ENCODE data around the gene FIP1L1. TPM values are rescaled to one million over a fixed set of nuclear protein-coding genes. Genes with fewer than 3 reads are reported as not detected.
"Not testable (repeated sequence)": the region's sequence is repeated elsewhere in the genome, so short reads cannot be mapped to it uniquely, and the experiment has no call there.

The FIP1L1 gene
- total RNA-seq, 1 experiment from 2014 or later, result 68.0 TPM

GRCh38 chr4:53340145-53340544 lies 37.3 kb upstream of the FIP1L1 start:
- not testable (repeated sequence) for H2BK5ac ChIP-seq (ENCODE audit: insufficient read length, low read length); H3K9ac ChIP-seq (ENCODE audit: extremely low read depth, insufficient read length, low read length); H2AFZ ChIP-seq (ENCODE audit: low read length); H4K8ac ChIP-seq (replicated peaks; ENCODE audit: insufficient read length, low read depth, low read length); H4K20me1 ChIP-seq (ENCODE audit: control insufficient read depth, insufficient read depth, insufficient read length); H2AK5ac ChIP-seq (ENCODE audit: insufficient read length, low read length); H3K4me2 ChIP-seq (ENCODE audit: insufficient read depth, insufficient read length, low read length); H3K23ac ChIP-seq (ENCODE audit: insufficient read length, low read depth, low read length); H3K4me3 Mint-ChIP-seq; H3K36me3 Mint-ChIP-seq (ENCODE audit: insufficient read depth in 1 of 3, low read depth in 3 of 3); H2BK120ac ChIP-seq (ENCODE audit: low read depth, low read length, poor library complexity, severe bottlenecking); H3K18ac ChIP-seq (ENCODE audit: insufficient read length, low read depth, low read length); H3K79me1 ChIP-seq (ENCODE audit: insufficient read depth, low read depth, low read length, poor library complexity, severe bottlenecking); H4K5ac ChIP-seq (ENCODE audit: insufficient read length, low read depth, low read length); DNase-seq; H3K4me1 ChIP-seq (ENCODE audit: insufficient read depth, low read length); H4K91ac ChIP-seq (ENCODE audit: insufficient read length, low read depth, low read length); H3K27ac ChIP-seq (ENCODE audit: insufficient read length, low read depth, low read length); H3K27ac Mint-ChIP-seq; H3K79me2 ChIP-seq (ENCODE audit: insufficient read depth, low read length); H3K27me3 ChIP-seq (ENCODE audit: insufficient read depth, low read length); H3K56ac ChIP-seq (ENCODE audit: insufficient read length, low read depth, low read length); H3K14ac ChIP-seq (ENCODE audit: insufficient read depth, low read length); H3T11ph ChIP-seq (ENCODE audit: low read length); H3K9me3 ChIP-seq (ENCODE audit: control insufficient read depth, low read depth, low read length); H3K27me3 Mint-ChIP-seq (ENCODE audit: low read depth); H2BK12ac ChIP-seq (ENCODE audit: insufficient read length, low read depth, low read length); H2BK15ac ChIP-seq (ENCODE audit: low read depth, low read length); H3K4ac ChIP-seq (ENCODE audit: low read depth, low read length); H3K4me1 Mint-ChIP-seq; H3K23me2 ChIP-seq (ENCODE audit: insufficient read length, low read depth, low read length, poor library complexity, severe bottlenecking); H2BK20ac ChIP-seq (ENCODE audit: low read depth, low read length, poor library complexity, severe bottlenecking)
- peaks cover 10 to 17% of the 10 kb centered on the region in 2 experiments; a peak in 4 of 5 replicates for H3K9me3 Mint-ChIP-seq
- no CpG with 5 or more reads among the region's 12 CpGs for WGBS (ENCODE audit: extremely low coverage, insufficient read length, low lambda C conversion rate)

GRCh38 chr4:53346392-53346791 lies 31.0 kb upstream of the FIP1L1 start:
- H3K27ac Mint-ChIP-seq; H3K4me2 ChIP-seq (ENCODE audit: insufficient read depth, insufficient read length, low read length); H2BK20ac ChIP-seq (ENCODE audit: low read depth, low read length, poor library complexity, severe bottlenecking); H3T11ph ChIP-seq (ENCODE audit: low read length); H4K5ac ChIP-seq (ENCODE audit: insufficient read length, low read depth, low read length); H3K4me1 Mint-ChIP-seq; H3K27me3 ChIP-seq (ENCODE audit: insufficient read depth, low read length); H4K8ac ChIP-seq (replicated peaks; ENCODE audit: insufficient read length, low read depth, low read length); H2BK15ac ChIP-seq (ENCODE audit: low read depth, low read length); H3K79me1 ChIP-seq (ENCODE audit: insufficient read depth, low read depth, low read length, poor library complexity, severe bottlenecking); H3K4me1 ChIP-seq (ENCODE audit: insufficient read depth, low read length); H3K27me3 Mint-ChIP-seq (ENCODE audit: low read depth); H3K4ac ChIP-seq (ENCODE audit: low read depth, low read length); H3K9ac ChIP-seq (ENCODE audit: extremely low read depth, insufficient read length, low read length); H3K18ac ChIP-seq (ENCODE audit: insufficient read length, low read depth, low read length); H3K4me3 Mint-ChIP-seq; H2BK120ac ChIP-seq (ENCODE audit: low read depth, low read length, poor library complexity, severe bottlenecking); H3K23me2 ChIP-seq (ENCODE audit: insufficient read length, low read depth, low read length, poor library complexity, severe bottlenecking); H2BK12ac ChIP-seq (ENCODE audit: insufficient read length, low read depth, low read length); H4K91ac ChIP-seq (ENCODE audit: insufficient read length, low read depth, low read length); H3K36me3 Mint-ChIP-seq (ENCODE audit: insufficient read depth in 1 of 3, low read depth in 3 of 3); H2AK5ac ChIP-seq (ENCODE audit: insufficient read length, low read length); H3K14ac ChIP-seq (ENCODE audit: insufficient read depth, low read length); H2AFZ ChIP-seq (ENCODE audit: low read length); DNase-seq; H3K9me3 ChIP-seq (ENCODE audit: control insufficient read depth, low read depth, low read length); H2BK5ac ChIP-seq (ENCODE audit: insufficient read length, low read length); H3K23ac ChIP-seq (ENCODE audit: insufficient read length, low read depth, low read length); H3K79me2 ChIP-seq (ENCODE audit: insufficient read depth, low read length); H3K27ac ChIP-seq (ENCODE audit: insufficient read length, low read depth, low read length); H3K56ac ChIP-seq (ENCODE audit: insufficient read length, low read depth, low read length); H4K20me1 ChIP-seq (ENCODE audit: control insufficient read depth, insufficient read depth, insufficient read length): not testable (repeated sequence)
- peaks cover 4 to 11% of the 10 kb centered on the region in 2 experiments; a peak in 3 of 5 replicates for H3K9me3 Mint-ChIP-seq
- no CpG with 5 or more reads among the region's 2 CpGs for WGBS (ENCODE audit: extremely low coverage, insufficient read length, low lambda C conversion rate)

Data from H9 (cell line).